HG02763 (cell line): ENCODE results near the gene GIMAP7.
"Not testable (repeated sequence)": the region's sequence is repeated elsewhere in the genome, so short reads cannot be mapped to it uniquely, and the experiment has no call there.

Experiments
- ATAC-seq: cut with Tn5 transposase; IDR thresholded peaks from one replicate; pipeline ENCODE4 v1.9.1; 2021; ENCODE audit warnings: mild to moderate bottlenecking, moderate library complexity; ENCODE audit not compliant: unreplicated experiment

GIMAP7 gene

DNA sequence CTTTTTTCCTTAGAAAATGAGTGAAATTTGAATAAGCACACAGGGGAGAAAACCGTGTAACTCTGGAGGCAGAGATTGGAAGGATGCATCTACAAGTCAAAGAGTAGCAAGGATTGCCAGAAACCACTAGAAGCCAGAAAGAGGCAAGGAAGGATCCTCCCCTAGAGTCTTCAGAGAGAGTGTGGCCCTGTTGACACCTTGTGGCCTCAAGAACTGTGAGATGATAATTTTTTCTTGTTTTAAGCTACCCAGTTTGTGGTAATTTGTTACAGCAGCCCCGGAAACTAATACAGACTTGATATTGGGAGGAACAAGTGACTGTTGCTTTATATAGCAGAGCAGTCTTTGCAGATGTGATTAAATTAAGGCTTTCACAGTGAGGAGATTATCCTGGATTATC is 3.6 kb upstream of the GIMAP7 start:
- no peak for ATAC-seq

DNA sequence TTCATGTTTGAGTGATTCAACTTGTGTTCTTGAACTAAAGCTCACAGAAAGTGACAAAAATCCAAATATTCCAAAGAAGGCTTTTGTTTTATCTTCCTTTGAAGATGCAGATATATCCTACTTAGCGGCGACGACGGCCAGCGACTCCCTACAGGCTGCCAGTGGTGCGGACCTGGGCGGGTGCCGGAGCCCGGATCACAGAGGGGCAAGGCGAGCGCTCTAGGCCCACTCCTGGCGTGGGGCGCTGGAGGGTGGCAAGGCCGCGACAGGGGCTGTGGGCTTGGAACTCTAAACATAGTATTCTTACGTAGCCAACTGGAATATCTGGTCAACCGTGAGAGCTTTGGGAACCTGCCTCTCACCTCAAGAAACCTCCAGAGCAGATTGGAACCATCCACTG is 914 bp upstream of the GIMAP7 start:
- ATAC-seq: no peak

- peak; percentile 10 for ATAC-seq
Measured at GRCh38 chr7:150515248-150516147, 826 bp downstream of the GIMAP7 start.

- ATAC-seq: no peak
Measured at GRCh38 chr7:150516956-150517745, 2.5 kb downstream of the GIMAP7 start.

- no peak for ATAC-seq
Measured at GRCh38 chr7:150519310-150519709, 4.6 kb downstream of the GIMAP7 start.

DNA sequence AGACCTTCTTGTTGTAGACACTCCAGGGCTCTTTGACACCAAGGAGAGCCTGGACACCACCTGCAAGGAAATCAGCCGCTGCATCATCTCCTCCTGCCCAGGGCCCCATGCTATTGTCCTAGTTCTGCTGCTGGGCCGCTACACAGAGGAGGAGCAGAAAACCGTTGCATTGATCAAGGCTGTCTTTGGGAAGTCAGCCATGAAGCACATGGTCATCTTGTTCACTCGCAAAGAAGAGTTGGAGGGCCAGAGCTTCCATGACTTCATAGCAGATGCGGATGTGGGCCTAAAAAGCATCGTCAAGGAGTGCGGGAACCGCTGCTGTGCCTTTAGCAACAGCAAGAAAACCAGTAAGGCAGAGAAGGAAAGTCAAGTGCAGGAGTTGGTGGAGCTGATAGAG is 5.5 kb downstream of the GIMAP7 start:
- no peak for ATAC-seq

DNA sequence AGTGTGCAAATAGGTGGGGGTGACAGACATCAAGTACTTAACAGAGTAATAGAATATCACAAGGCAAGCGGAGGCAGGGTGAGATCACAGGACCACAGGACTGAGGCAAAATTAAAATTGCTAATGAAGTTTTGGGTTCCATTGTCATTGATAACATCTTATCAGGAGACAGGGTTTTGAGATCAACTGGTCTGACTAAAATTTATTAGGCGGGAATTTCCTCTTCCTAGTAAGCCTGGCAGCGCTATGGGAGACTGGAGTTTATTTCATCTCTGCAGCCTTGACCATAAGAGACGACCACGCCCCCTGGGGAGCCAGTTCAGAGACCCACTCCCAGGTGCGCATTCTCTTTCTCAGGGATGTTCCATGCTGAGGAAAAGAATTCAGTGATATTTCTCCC is 8.3 kb downstream of the GIMAP7 start:
- not testable (repeated sequence) for ATAC-seq

GRCh38 chr7:150524018-150524417 is 9.3 kb downstream of the GIMAP7 start:
- no peak for ATAC-seq

GRCh38 chr7:150531704-150532103 is 17.0 kb downstream of the GIMAP7 start:
- ATAC-seq: no peak

DNA sequence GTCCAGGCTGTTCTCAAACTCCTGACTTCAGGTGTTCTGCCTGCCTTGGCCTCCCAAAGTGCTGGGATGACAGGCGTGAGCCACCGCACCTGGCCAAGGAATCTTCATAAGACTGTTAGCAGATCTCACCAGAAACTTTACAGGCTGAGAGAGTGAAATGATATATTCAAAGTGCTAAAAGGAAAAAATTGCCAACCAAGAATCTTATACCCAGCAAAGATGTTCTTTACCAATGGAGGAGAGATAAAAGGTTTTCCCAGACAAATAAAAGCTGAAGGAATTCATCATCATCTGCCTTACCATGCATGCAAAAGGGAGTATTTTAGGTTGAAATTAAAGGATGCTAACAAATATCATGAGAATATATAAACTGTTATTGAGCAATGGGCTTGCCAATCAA is 23.6 kb downstream of the GIMAP7 start:
- ATAC-seq: no peak

DNA sequence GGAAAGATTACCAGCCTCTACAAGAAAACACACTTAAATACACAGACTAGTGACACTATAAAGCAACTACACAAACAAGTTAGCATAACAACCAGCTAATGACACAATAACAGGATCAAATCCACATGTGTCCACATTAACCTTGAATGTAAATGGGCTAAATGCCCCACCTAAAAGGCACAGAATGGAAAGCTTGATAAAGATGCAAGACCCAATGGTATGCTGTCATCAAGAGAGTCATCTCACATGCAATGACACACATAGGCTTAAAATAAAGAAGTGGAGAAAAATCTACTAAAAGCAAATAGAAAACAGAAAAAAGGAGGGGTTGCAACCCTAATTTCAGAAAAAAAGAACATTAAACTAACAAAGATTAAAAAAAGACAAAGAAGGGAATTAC is 38.5 kb downstream of the GIMAP7 start:
- no peak for ATAC-seq

- ATAC-seq: no peak
Measured at GRCh38 chr7:150556521-150557138, 42.0 kb downstream of the GIMAP7 start.

- no peak for ATAC-seq
Measured at GRCh38 chr7:150560486-150560885, 45.8 kb downstream of the GIMAP7 start.

- ATAC-seq: no peak
Measured at GRCh38 chr7:150562919-150563318, 48.2 kb downstream of the GIMAP7 start.

DNA sequence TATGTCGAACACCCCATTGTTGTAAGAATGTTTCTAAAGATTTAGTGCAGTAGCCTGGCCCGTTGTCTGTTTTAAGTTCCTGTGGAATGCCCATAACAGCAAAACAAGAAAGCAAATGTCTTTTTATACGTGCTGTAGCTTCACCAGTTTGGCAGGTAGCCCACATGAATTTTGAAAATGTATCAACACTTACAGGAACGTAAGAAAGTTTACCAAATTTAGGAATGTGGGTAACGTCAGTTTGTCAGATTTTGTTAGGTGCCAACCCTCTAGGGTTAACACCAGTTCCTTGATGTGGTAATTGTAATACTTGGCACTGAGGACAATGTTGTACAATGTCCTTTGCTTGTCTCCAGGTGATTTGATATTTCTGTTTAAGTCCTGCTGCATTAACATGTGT is 49.3 kb downstream of the GIMAP7 start:
- ATAC-seq: no peak

- ATAC-seq: no peak
Measured at GRCh38 chr7:150564566-150564965, 49.9 kb downstream of the GIMAP7 start.

GRCh38 chr7:150565239-150565638 is 50.6 kb downstream of the GIMAP7 start:
- no peak for ATAC-seq

DNA sequence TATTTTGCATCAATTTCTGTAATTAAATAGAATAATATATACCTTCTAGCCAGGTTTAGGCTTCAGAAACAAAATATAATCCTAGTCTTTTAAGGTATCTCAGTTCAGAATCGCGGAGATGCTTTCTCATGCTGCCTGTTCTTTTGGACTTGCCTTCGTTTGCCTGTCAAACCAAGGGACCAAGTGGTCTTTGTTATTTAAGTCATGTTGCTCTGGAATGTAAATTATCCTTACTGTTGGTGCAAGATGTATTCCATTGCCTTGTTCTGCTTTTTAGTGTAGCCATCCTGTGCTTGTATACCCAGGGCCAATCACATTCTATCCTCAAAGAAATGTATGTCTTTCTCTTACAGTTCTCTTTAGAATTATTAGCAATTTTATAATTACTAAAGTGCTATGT is 51.5 kb downstream of the GIMAP7 start:
- ATAC-seq: no peak

DNA sequence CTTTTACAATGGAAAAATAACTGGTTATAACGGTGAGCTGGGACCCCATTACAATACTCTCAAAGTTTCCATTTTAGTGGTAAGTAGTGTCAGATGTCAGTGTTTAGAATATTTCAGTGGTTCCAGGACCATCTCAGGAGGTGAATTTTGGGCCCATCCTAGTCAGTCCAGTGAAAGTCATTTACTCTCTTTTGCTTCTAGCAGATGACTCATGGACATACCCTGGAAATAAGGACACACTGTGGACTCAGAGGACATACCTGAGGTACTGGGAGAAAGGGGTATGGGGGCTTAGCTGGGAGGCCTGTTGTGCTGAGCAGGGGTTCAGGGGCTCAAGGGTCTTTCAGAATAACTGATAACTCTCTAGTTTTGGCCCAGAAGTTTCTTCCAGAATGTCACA is 51.9 kb downstream of the GIMAP7 start:
- ATAC-seq: no peak

GRCh38 chr7:150567169-150567568 is 52.5 kb downstream of the GIMAP7 start, which contains the start of gene GIMAP4:
Gene GIMAP4 (plus strand): TSS chr7:150567390. CDS start chr7:150569902, 2,512 bp downstream.
- ATAC-seq: no peak

DNA sequence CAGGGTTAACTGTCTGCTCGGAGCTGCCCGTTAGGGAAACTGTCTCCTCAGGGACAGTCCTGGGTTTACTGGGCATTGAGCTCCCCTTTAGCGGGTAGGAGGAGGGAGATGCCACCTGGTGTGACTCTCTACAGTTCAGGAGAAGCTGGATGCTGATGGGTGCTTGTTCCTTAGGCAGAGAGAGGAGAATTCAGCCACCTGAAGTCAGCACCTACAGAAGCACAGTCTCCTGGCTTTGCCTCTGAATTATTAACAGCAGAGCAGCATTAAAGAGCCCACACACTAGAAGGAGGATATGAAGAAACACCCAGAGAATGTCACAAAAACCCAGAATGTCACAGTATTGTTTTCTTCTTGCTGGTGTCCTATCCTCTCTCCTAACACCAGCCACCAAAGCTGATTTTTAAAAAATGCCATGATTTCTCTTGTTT is 53.2 kb downstream of the GIMAP7 start:
- ATAC-seq: no peak
